CD4-positive, alpha-beta T cell (primary cell): ENCODE results near the gene WBP1L. TPM values are rescaled to one million over a fixed set of nuclear protein-coding genes. Genes with fewer than 3 reads are reported as not detected.

Experiments
- ATAC-seq: fragments of 200-7000 bp; cut with Tn5 transposase; one replicate; pipeline ENCODE4 v1.10.0; 2022; ENCODE audit warnings: mild to moderate bottlenecking; ENCODE audit not compliant: poor library complexity
- CTCF ChIA-PET: fragments of 350-600 bp; sonication (Branson Sonifier 250); formaldehyde crosslinking; loops from one replicate; lab custom pipeline; 2021; ENCODE audit warnings: antibody characterized with exemption, inconsistent platforms; lab: Charles Lee
- POLR2A ChIA-PET: fragments of 350-600 bp; sonication (Branson Sonifier 250); formaldehyde crosslinking; loops from one replicate; lab custom pipeline; 2021; ENCODE audit warnings: antibody characterized with exemption, inconsistent platforms; lab: Charles Lee
- DNase-seq, 14 experiments: peaks; one replicate each; pipeline ENCODE4 v3.0.0-alpha.2; 2013 to 2020; ENCODE audit warnings: mixed read lengths in 2 of 14
- H3K27ac ChIP-seq, 2 donors: one replicate each; pipeline versions ENCODE4 v1.5.1 to v1.7.0; 2013; ENCODE audit warnings: low read length in 2 of 2, low read depth in 1 of 2, mild to moderate bottlenecking in 1 of 2
- H3K27me3 ChIP-seq, 2 experiments: 1 replicate in 1 of 2; 2 replicates in 1 of 2; pipeline versions ENCODE4 v1.6.1 to v1.7.0; 2013; ENCODE audit warnings: low read length in 2 of 2, control low read depth in 1 of 2, mild to moderate bottlenecking in 1 of 2, moderate library complexity in 1 of 2; ENCODE audit not compliant: insufficient read depth in 2 of 2, control insufficient read depth in 1 of 2
- H3K36me3 ChIP-seq: one replicate; pipeline ENCODE4 v1.6.1; 2013; ENCODE audit warnings: low read length, control low read depth; ENCODE audit not compliant: insufficient read depth
- H3K4me1 ChIP-seq: one replicate; pipeline ENCODE4 v1.6.1; 2013; ENCODE audit warnings: low read length, control low read depth; ENCODE audit not compliant: insufficient read depth
- H3K4me3 ChIP-seq: one replicate; pipeline ENCODE4 v1.5.1; 2013; ENCODE audit warnings: mild to moderate bottlenecking, low read length, moderate library complexity
- H3K9me3 ChIP-seq, 2 experiments: 1 replicate in 1 of 2; 2 replicates in 1 of 2; pipeline versions ENCODE4 v1.6.1 to v1.7.0; 2013; ENCODE audit warnings: low read length in 2 of 2, mild to moderate bottlenecking in 2 of 2, control low read depth in 1 of 2, moderate library complexity in 1 of 2; ENCODE audit not compliant: control insufficient read depth in 1 of 2, insufficient read depth in 1 of 2
- H3K27ac Mint-ChIP-seq: one replicate; pipeline ENCODE4 v1.8.0; 2020; ENCODE audit warnings: mixed read lengths
- H3K27me3 Mint-ChIP-seq: one replicate; pipeline ENCODE4 v1.8.0; 2021; ENCODE audit warnings: mixed read lengths
- H3K36me3 Mint-ChIP-seq: one replicate; pipeline ENCODE4 v1.8.0; 2021; ENCODE audit warnings: low read depth, mixed read lengths
- H3K4me1 Mint-ChIP-seq: one replicate; pipeline ENCODE4 v1.8.0; 2021; ENCODE audit warnings: low read depth, mixed read lengths
- H3K4me3 Mint-ChIP-seq: one replicate; pipeline ENCODE4 v1.8.0; 2020; ENCODE audit warnings: mild to moderate bottlenecking, mixed read lengths
- H3K9me3 Mint-ChIP-seq: one replicate; pipeline ENCODE4 v1.8.0; 2020; ENCODE audit warnings: mixed read lengths
- intact Hi-C, 2 experiments: fragments of 100-400 bp; cut with DNase I in 1 of 2; cut with micrococcal nuclease in 1 of 2; formaldehyde crosslinking; loops; one replicate each; pipeline versions ENCODE4 v1.15.1 to v1.9.0; 2023 to 2025; cut with DNase I, micrococcal nuclease
- total RNA-seq, 174 experiments: library from RNA in 2 of 174; stranded (reverse) in 2 of 174; gene quantifications; one replicate each; pipeline ENCODE4 v1.2.3 and lab custom pipeline; 2021 to 2026
- TF ChIP-seq, protein P1 (sequence below): fragments of 200-600 bp; IDR thresholded peaks from one replicate; pipeline ENCODE4 v1.8.0; 2022; ENCODE audit warnings: antibody characterized with exemption, mild to moderate bottlenecking

WBP1L gene
- total RNA-seq, 2 experiments from 2014 or later: 6.1 to 6.5 TPM

DNA sequence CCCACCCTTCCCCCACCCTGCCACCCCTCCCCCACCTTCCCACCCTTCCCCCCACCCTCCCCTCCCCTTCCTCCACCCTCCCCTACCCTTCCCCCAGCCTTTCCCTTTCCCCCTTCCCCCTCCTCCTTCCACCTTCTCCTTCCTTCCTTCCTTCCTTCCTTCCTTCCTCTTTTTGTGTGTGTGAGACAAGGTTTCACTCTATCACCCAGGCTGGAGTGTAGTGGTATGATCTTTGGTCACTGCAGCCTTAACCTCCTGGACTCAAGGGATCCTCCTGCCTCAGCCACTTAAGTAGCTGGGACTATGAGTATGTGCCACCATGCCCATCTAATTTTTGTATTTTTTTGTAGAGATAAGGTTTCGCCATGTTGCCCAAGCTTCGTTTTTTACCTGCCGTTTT is 58.2 kb downstream of the WBP1L start:
- H3K27ac ChIP-seq: no peak overlapping the region
- no peak for DNase-seq
- peaks cover 16% of the 10 kb centered on the region for H3K4me1 ChIP-seq
- TF ChIP-seq, protein P1, sequence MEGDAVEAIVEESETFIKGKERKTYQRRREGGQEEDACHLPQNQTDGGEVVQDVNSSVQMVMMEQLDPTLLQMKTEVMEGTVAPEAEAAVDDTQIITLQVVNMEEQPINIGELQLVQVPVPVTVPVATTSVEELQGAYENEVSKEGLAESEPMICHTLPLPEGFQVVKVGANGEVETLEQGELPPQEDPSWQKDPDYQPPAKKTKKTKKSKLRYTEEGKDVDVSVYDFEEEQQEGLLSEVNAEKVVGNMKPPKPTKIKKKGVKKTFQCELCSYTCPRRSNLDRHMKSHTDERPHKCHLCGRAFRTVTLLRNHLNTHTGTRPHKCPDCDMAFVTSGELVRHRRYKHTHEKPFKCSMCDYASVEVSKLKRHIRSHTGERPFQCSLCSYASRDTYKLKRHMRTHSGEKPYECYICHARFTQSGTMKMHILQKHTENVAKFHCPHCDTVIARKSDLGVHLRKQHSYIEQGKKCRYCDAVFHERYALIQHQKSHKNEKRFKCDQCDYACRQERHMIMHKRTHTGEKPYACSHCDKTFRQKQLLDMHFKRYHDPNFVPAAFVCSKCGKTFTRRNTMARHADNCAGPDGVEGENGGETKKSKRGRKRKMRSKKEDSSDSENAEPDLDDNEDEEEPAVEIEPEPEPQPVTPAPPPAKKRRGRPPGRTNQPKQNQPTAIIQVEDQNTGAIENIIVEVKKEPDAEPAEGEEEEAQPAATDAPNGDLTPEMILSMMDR: no peak
- H3K9me3 ChIP-seq: no peaks in the 10 kb centered on the region
- H3K27ac Mint-ChIP-seq: peak overlapping the region; percentile 81
- CTCF ChIA-PET: no interaction called here
- intact Hi-C loops: no loop called here
- POLR2A ChIA-PET: no interaction called here
- H3K36me3 ChIP-seq: peaks cover 67% of the 10 kb centered on the region
- peaks cover 70% of the 10 kb centered on the region for H3K36me3 Mint-ChIP-seq
- H3K27me3 Mint-ChIP-seq: no peaks in the 10 kb centered on the region
- no peak for ATAC-seq
- H3K4me1 Mint-ChIP-seq: peaks cover 28% of the 10 kb centered on the region
- H3K4me3 Mint-ChIP-seq: no peak overlapping the region
- no peaks in the 10 kb centered on the region for H3K9me3 Mint-ChIP-seq
- H3K4me3 ChIP-seq: no peak overlapping the region
- no peaks in the 10 kb centered on the region for H3K27me3 ChIP-seq

DNA sequence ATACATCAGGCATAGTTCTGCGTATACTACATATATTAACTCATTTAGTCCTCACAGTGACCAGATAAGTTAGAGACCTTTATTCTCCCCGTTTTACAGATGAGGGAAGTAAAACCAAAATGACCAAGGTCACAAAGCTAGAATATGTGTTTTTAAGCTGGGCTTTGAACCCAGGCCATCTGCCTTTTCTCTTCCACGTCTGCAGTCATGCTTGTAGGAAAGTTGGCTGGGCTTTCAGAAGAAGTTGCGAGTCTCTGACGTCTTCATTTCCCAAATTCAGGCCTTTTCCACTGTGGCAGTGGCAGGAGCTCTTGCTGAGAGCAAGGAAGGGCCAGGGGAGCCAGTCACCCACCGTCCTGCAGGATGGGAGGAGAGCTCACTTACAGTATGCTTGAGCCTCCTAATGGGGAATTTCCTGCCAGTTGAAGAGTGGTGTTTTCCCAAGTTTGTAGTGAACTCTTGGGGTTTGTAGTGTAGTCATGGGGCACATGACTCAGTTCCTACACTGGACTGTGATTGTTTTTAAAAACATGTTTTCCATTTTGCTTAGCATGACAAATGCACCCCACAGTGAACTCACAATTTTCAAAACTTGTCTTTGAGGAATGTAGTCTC is 59.3 kb downstream of the WBP1L start:
- no peaks in the 10 kb centered on the region for H3K9me3 ChIP-seq
- peaks cover 62% of the 10 kb centered on the region for H3K36me3 Mint-ChIP-seq
- TF ChIP-seq, protein P1: no peak
- intact Hi-C loops: no loop called here
- no peaks in the 10 kb centered on the region for H3K9me3 Mint-ChIP-seq
- H3K27me3 Mint-ChIP-seq: no peaks in the 10 kb centered on the region
- peaks cover 16% of the 10 kb centered on the region for H3K4me1 ChIP-seq
- H3K27ac ChIP-seq: no peak overlapping the region
- ChIA-PET CTCF (no interaction called here), POLR2A (no interaction called here)
- ATAC-seq (no peak), DNase-seq (peak in 2 of 14 experiments; percentile 58 to 68)
- peaks cover 63% of the 10 kb centered on the region for H3K36me3 ChIP-seq
- peak overlapping the region; percentile 51 for H3K27ac Mint-ChIP-seq
- no peaks in the 10 kb centered on the region for H3K27me3 ChIP-seq
- H3K4me1 Mint-ChIP-seq: peaks cover 24% of the 10 kb centered on the region
- H3K4me3 Mint-ChIP-seq: no peak overlapping the region
- H3K4me3 ChIP-seq: no peak overlapping the region

DNA sequence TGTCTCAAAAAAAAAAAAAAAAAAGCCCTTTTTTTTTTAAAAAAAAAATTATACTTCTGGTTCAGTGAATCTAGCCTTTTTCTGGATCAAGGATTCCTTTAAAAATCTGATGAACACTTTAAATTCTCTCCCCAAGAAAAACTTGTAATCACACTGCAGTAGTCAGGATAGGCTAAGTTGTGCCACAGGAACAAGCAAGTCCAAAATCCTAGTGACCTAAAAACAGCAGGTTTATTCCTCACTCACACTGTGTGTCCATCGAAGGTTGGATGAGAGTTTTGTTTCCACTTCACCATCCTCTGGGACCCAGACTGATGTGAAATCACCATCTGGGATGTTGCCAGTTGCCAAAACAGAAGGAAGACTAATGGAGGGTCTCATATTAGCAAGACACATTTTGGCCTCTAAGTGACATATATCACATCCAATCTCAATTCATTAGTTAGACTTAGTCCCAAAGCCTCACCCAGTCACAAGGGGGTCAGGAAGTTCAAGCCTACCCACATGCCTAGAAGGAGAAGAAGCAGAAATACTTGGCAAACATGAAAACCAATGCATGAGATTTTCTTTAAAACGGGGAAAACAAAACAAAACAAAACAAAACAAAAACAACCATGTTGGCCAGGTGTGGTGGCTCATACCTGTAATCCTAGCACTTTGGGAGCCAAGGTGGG is 60.8 kb downstream of the WBP1L start:
- intact Hi-C loops: no loop called here
- H3K4me1 Mint-ChIP-seq: peaks cover 24% of the 10 kb centered on the region
- Histone ChIP-seq H3K9me3 (no peaks in the 10 kb centered on the region), H3K27ac (peak overlapping the region in 1 of 2 donors; percentile 21), H3K27me3 (no peaks in the 10 kb centered on the region), H3K36me3 (peaks cover 48% of the 10 kb centered on the region), H3K4me1 (peaks cover 16% of the 10 kb centered on the region), H3K4me3 (no peak overlapping the region)
- no peaks in the 10 kb centered on the region for H3K27me3 Mint-ChIP-seq
- peaks cover 65% of the 10 kb centered on the region for H3K36me3 Mint-ChIP-seq
- POLR2A ChIA-PET: no interaction called here
- no peak for DNase-seq
- TF ChIP-seq, protein P1: no peak
- no peak overlapping the region for H3K4me3 Mint-ChIP-seq
- CTCF ChIA-PET: no interaction called here
- no peak for ATAC-seq
- H3K9me3 Mint-ChIP-seq: no peaks in the 10 kb centered on the region
- H3K27ac Mint-ChIP-seq: peak overlapping the region; percentile 57
